Trophoblast cell (in vitro differentiated cells and primary cell): ENCODE measurements around the gene CES2.

Experiments used
- DNase-seq, 2 donors: peaks; one replicate each; pipeline ENCODE4 v3.0.0-alpha.2; 2016
- H2AFZ ChIP-seq: 2 replicates; pipeline ENCODE4 v1.6.1; 2013; ENCODE audit warnings: low read length, moderate library complexity, mild to moderate bottlenecking; ENCODE audit not compliant: insufficient read depth, poor library complexity
- H2AK5ac ChIP-seq: 2 replicates; pipeline ENCODE4 v1.6.1; 2013; ENCODE audit warnings: mild to moderate bottlenecking, low read length
- H2BK120ac ChIP-seq: 2 replicates; pipeline ENCODE4 v1.6.1; 2013; ENCODE audit warnings: low read length, mild to moderate bottlenecking, moderate library complexity; ENCODE audit not compliant: insufficient read depth, poor library complexity
- H2BK12ac ChIP-seq: 2 replicates; pipeline ENCODE4 v1.6.1; 2013; ENCODE audit warnings: mild to moderate bottlenecking, low read length, moderate library complexity
- H2BK5ac ChIP-seq: 2 replicates; pipeline ENCODE4 v1.6.1; 2013; ENCODE audit warnings: low read length, low read depth, moderate library complexity, mild to moderate bottlenecking; ENCODE audit not compliant: poor library complexity
- H3K14ac ChIP-seq: 2 replicates; pipeline ENCODE4 v1.6.1; 2013; ENCODE audit warnings: mild to moderate bottlenecking, low read length
- H3K18ac ChIP-seq: 2 replicates; pipeline ENCODE4 v1.6.1; 2013; ENCODE audit warnings: mild to moderate bottlenecking, low read length
- H3K23ac ChIP-seq: 2 replicates; pipeline ENCODE4 v1.6.1; 2013; ENCODE audit warnings: low read length
- H3K27ac ChIP-seq: 2 replicates; pipeline ENCODE4 v1.5.1; 2013; ENCODE audit warnings: low read depth, mild to moderate bottlenecking, inconsistent platforms, low read length, moderate library complexity
- H3K27me3 ChIP-seq: 2 replicates; pipeline ENCODE4 v1.6.1; 2013; ENCODE audit warnings: inconsistent platforms, mild to moderate bottlenecking, low read length, moderate library complexity; ENCODE audit not compliant: insufficient read depth
- H3K36me3 ChIP-seq, 2 experiments: 1 replicate in 1 of 2; 2 replicates in 1 of 2; pipeline ENCODE4 v1.6.1; 2013; ENCODE audit warnings: low read length in 2 of 2, mild to moderate bottlenecking in 2 of 2, moderate library complexity in 1 of 2; ENCODE audit not compliant: insufficient read depth in 2 of 2, control insufficient read depth in 1 of 2
- H3K4ac ChIP-seq: 2 replicates; pipeline ENCODE4 v1.6.1; 2013; ENCODE audit warnings: low read depth, mild to moderate bottlenecking, low read length, moderate library complexity
- H3K4me1 ChIP-seq, 2 experiments: 1 replicate in 1 of 2; 2 replicates in 1 of 2; pipeline ENCODE4 v1.6.1; 2013; ENCODE audit warnings: low read length in 2 of 2, mild to moderate bottlenecking in 2 of 2, moderate library complexity in 1 of 2; ENCODE audit not compliant: insufficient read depth in 2 of 2, control insufficient read depth in 1 of 2
- H3K4me2 ChIP-seq: 2 replicates; pipeline ENCODE4 v1.6.1; 2013; ENCODE audit warnings: inconsistent platforms, mild to moderate bottlenecking, low read length, moderate library complexity
- H3K4me3 ChIP-seq: 2 replicates; pipeline ENCODE4 v1.5.1; 2013; ENCODE audit warnings: mild to moderate bottlenecking, low read depth, low read length, inconsistent platforms
- H3K79me1 ChIP-seq: one replicate; pipeline ENCODE4 v1.6.1; 2013; ENCODE audit warnings: low read length
- H3K79me2 ChIP-seq: 2 replicates; pipeline ENCODE4 v1.6.1; 2013; ENCODE audit warnings: low read length, mild to moderate bottlenecking; ENCODE audit not compliant: control insufficient read depth, insufficient read depth, poor library complexity
- H3K9ac ChIP-seq: 2 replicates; pipeline ENCODE4 v1.6.1; 2013; ENCODE audit warnings: mild to moderate bottlenecking, low read length
- H3K9me3 ChIP-seq: 2 replicates; pipeline ENCODE4 v1.6.1; 2013; ENCODE audit warnings: low read depth, mild to moderate bottlenecking, control low read depth, inconsistent platforms, low read length; ENCODE audit not compliant: insufficient read depth
- H4K12ac ChIP-seq: 2 replicates; pipeline ENCODE4 v1.6.1; 2013; ENCODE audit warnings: low read depth, mild to moderate bottlenecking, low read length, moderate library complexity
- H4K8ac ChIP-seq: 2 replicates; pipeline ENCODE4 v1.6.1; 2013; ENCODE audit warnings: low read depth, mild to moderate bottlenecking, low read length, moderate library complexity
- H4K91ac ChIP-seq: one replicate; pipeline ENCODE4 v1.6.1; 2013; ENCODE audit warnings: low read depth, mild to moderate bottlenecking, low read length, moderate library complexity
- WGBS: extraction: QIAGEN DNeasy Blood & Tissue Kit; methylation state at CpG from one replicate; pipeline ENCODE4 v1.1.7; 2013; ENCODE audit warnings: missing lambda C conversion rate; ENCODE audit not compliant: insufficient read length, insufficient coverage; ENCODE audit errors: extremely low coverage; 5-methylcytosine and 5-hydroxymethylcytosine counted together

The CES2 gene

DNA sequence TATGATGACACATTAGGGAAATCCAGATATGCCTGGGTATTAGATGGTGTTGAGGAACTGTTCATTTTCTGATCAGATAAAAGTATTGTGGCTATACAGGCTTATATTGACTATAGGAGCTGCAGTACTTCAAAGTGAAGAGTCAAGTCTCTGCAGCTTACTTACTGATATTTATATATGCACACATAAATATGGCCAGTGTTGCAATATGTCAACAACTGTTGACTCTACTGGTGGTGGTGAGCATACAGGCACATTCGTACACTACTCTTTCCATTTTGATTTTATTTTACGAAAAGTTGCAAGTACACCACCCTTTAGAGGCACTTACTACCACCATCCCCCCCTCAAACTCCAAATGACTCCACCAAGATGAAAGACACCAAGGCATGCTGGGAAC is 3.7 kb upstream of the CES2 start:
- Histone ChIP-seq H3K27ac (no peak overlapping the region), H2BK12ac (no peak overlapping the region), H3K79me2 (peaks cover 9% of the 10 kb centered on the region), H2BK120ac (no peak overlapping the region), H3K4ac (no peak overlapping the region), H3K14ac (no peak overlapping the region), H3K9me3 (no peaks in the 10 kb centered on the region), H3K23ac (no peak overlapping the region), H3K4me3 (no peak overlapping the region), H4K12ac (no peak overlapping the region), H2AFZ (no peak overlapping the region), H2AK5ac (no peak overlapping the region), H3K4me2 (no peak overlapping the region), H4K8ac (no peak overlapping the region), H3K27me3 (peaks cover 1% of the 10 kb centered on the region), H4K91ac (no peak overlapping the region), H3K18ac (no peak overlapping the region), H3K79me1 (peaks cover 8% of the 10 kb centered on the region), H3K36me3 (peaks cover 8 to 11% of the 10 kb centered on the region in 2 experiments), H3K9ac (no peak overlapping the region), H3K4me1 (peaks cover 20% of the 10 kb centered on the region in 2 experiments), H2BK5ac (no peak overlapping the region)
- DNase-seq = no peak
- no CpG with 5 or more reads among the region's 2 CpGs for WGBS

- H3K9me3 ChIP-seq = no peaks in the 10 kb centered on the region
- peaks cover 8% of the 10 kb centered on the region for H3K79me1 ChIP-seq
- no peak overlapping the region for H3K27ac ChIP-seq
- H3K9ac ChIP-seq = no peak overlapping the region
- no CpG with 5 or more reads among the region's 4 CpGs for WGBS
- peaks cover 10 to 11% of the 10 kb centered on the region in 2 experiments for H3K36me3 ChIP-seq
- H3K23ac ChIP-seq = no peak overlapping the region
- no peaks in the 10 kb centered on the region for H3K27me3 ChIP-seq
- no peak overlapping the region for H2BK120ac ChIP-seq
- no peak overlapping the region for H3K14ac ChIP-seq
- H3K79me2 ChIP-seq = peaks cover 9% of the 10 kb centered on the region
- no peak overlapping the region for H4K8ac ChIP-seq
- H3K4me3 ChIP-seq = no peak overlapping the region
- DNase-seq = peak; percentile 66 to 74
- H2AK5ac ChIP-seq = no peak overlapping the region
- no peak overlapping the region for H3K4me2 ChIP-seq
- H4K12ac ChIP-seq = no peak overlapping the region
- H4K91ac ChIP-seq = no peak overlapping the region
- peaks cover 18 to 20% of the 10 kb centered on the region in 2 experiments for H3K4me1 ChIP-seq
- no peak overlapping the region for H2BK12ac ChIP-seq
- H2BK5ac ChIP-seq = no peak overlapping the region
- no peak overlapping the region for H3K4ac ChIP-seq
- H2AFZ ChIP-seq = no peak overlapping the region
- H3K18ac ChIP-seq = no peak overlapping the region
Observed at GRCh38 chr16:66932076-66932475, 3.2 kb upstream of the CES2 start.

DNA sequence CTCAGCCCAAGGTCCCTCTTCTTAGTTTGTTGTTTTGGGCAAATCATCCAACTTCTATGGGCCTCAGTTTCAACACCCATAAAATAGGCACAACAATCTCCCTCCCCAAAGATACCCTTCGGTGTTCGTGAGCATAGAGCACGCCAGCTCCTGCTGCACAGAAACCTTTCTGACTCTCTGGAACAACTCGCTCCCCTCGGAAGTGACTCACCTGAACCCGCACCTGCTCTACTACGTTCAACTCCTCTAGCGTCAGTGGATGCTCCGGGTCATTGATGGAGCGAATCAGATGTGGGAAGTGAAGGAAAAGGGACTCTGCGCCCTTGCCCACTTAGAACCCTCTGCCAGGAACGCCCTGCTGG is 1.6 kb upstream of the CES2 start:
- WGBS = no CpG with 5 or more reads among the region's 12 CpGs
- Histone ChIP-seq H4K91ac (peak overlapping the region; percentile 86), H2BK120ac (no peak overlapping the region), H3K27me3 (no peaks in the 10 kb centered on the region), H2AFZ (peak overlapping the region; percentile 98), H3K4me3 (peak overlapping the region; percentile 97), H3K9ac (peak overlapping the region; percentile 89), H2AK5ac (peak overlapping the region; percentile 3), H3K4ac (peak overlapping the region; percentile 85), H3K79me2 (peaks cover 9% of the 10 kb centered on the region), H2BK5ac (no peak overlapping the region), H3K4me1 (peaks cover 15 to 16% of the 10 kb centered on the region in 2 experiments), H3K79me1 (peaks cover 8% of the 10 kb centered on the region), H3K14ac (peak overlapping the region; percentile 79), H3K4me2 (peak overlapping the region; percentile 81), H3K27ac (no peak overlapping the region), H4K12ac (peak overlapping the region; percentile 91), H3K18ac (peak overlapping the region; percentile 79), H3K9me3 (no peaks in the 10 kb centered on the region), H4K8ac (peak overlapping the region; percentile 95), H3K23ac (no peak overlapping the region), H2BK12ac (no peak overlapping the region), H3K36me3 (peaks cover 11% of the 10 kb centered on the region in 2 experiments)
- DNase-seq = peak; percentile 80

DNA sequence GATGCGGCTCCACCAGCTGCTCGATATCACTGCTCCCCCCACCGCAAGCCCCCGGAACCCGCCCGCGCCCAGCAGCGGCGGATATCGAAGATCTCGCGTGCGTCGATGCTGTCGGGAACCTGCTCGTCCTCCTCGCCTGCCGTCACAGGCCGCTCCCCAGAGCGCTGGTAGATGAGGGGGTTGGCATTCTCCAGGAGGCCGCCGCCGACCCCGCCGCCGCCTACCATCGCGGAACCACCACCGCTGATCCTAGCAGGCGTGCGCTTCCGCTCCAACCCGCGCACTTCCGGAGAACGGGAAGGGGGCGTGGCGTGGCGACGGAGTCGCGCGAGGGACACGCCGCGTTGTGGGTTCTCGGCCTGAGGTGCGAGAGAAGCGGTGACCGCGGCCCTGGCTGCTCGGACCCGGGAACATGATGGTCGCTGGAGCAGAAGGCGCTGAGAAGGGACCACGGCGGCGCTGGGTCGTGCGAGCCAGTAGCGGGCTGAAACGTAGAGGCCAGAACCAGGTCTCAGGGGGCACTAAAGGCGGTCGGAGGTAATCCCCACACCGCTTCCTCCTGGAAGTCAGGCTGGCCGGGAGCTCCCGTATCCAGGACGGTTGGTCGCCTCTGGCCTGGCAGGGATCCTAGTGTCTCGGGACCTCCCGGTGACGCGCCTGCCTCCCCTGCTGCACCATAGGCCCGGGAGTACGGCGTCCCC is 1.0 kb upstream of the CES2 start, which contains the start of gene CIAO2B:
Gene CIAO2B (minus strand): TSS at position 265 of the 701 bp plus-strand sequence. CDS start 38 bp downstream, at position 227.
- Histone ChIP-seq H4K8ac (peak within 1 kb of the TSS; percentile 95), H3K36me3 (peaks cover 16% of the 10 kb centered on the region in 2 experiments), H2AFZ (peak within 1 kb of the TSS; percentile 98), H2BK5ac (peak within 1 kb of the TSS; percentile 58), H3K23ac (peak within 1 kb of the TSS; percentile 62), H3K27ac (peak within 1 kb of the TSS; percentile 46), H3K27me3 (no peaks in the 10 kb centered on the region), H4K12ac (peak within 1 kb of the TSS; percentile 91), H3K79me1 (peaks cover 8% of the 10 kb centered on the region), H4K91ac (peak within 1 kb of the TSS; percentile 91), H3K9ac (peak within 1 kb of the TSS; percentile 98), H3K18ac (peak within 1 kb of the TSS; percentile 98), H2BK12ac (no peak within 1 kb of the TSS), H3K4me1 (peaks cover 15 to 16% of the 10 kb centered on the region in 2 experiments), H3K4ac (peak within 1 kb of the TSS; percentile 85), H3K9me3 (no peaks in the 10 kb centered on the region), H2BK120ac (peak within 1 kb of the TSS; percentile 74), H3K4me2 (peak within 1 kb of the TSS; percentile 81), H3K4me3 (peak within 1 kb of the TSS; percentile 97), H2AK5ac (peak within 1 kb of the TSS; percentile 96), H3K14ac (peak within 1 kb of the TSS; percentile 96), H3K79me2 (peaks cover 9% of the 10 kb centered on the region)
- DNase-seq = peak; percentile 74 to 90
- WGBS = no CpG with 5 or more reads among the region's 76 CpGs
